Liver (tissue), 9 donors: ENCODE results near the gene RIT2. TPM values are rescaled to one million over a fixed set of nuclear protein-coding genes. Genes with fewer than 3 reads are reported as not detected.

Experiments
- DNase-seq: peaks from one replicate; pipeline ENCODE4 v3.0.0-alpha.2; 2017; ENCODE audit warnings: low spot score
- H3K27ac ChIP-seq, 2 donors: one replicate each; pipeline ENCODE4 v1.7.0; 2013; ENCODE audit warnings: inconsistent platforms in 2 of 2, low read length in 2 of 2, control low read depth in 1 of 2, low read depth in 1 of 2, mild to moderate bottlenecking in 1 of 2
- H3K27me3 ChIP-seq, 4 donors: one replicate each; pipeline versions ENCODE4 v1.6.1 to v1.7.0; 2013; ENCODE audit warnings: low read length in 3 of 4, inconsistent platforms in 1 of 4, mild to moderate bottlenecking in 1 of 4, moderate library complexity in 1 of 4; ENCODE audit not compliant: control insufficient read depth in 4 of 4, insufficient read depth in 4 of 4
- H3K36me3 ChIP-seq, 4 donors: one replicate each; pipeline versions ENCODE4 v1.6.1 to v1.7.0; 2013; ENCODE audit warnings: low read length in 3 of 4, mild to moderate bottlenecking in 3 of 4, low read depth in 1 of 4, moderate library complexity in 1 of 4; ENCODE audit not compliant: control insufficient read depth in 4 of 4, insufficient read depth in 3 of 4
- H3K4me1 ChIP-seq, 4 donors: one replicate each; pipeline versions ENCODE4 v1.6.1 to v1.7.0; 2013; ENCODE audit warnings: low read length in 3 of 4, mild to moderate bottlenecking in 3 of 4, moderate library complexity in 1 of 4; ENCODE audit not compliant: control insufficient read depth in 4 of 4, insufficient read depth in 4 of 4
- H3K4me3 ChIP-seq, 3 donors: one replicate each; pipeline versions ENCODE4 v1.6.1 to v1.7.0; 2013; ENCODE audit warnings: low read length in 3 of 3, control low read depth in 1 of 3, low read depth in 1 of 3, mild to moderate bottlenecking in 1 of 3
- H3K9ac ChIP-seq, 2 donors: one replicate each; pipeline ENCODE4 v1.7.0; 2013; ENCODE audit warnings: low read length in 2 of 2, mild to moderate bottlenecking in 2 of 2, moderate library complexity in 2 of 2, control low read depth in 1 of 2, low read depth in 1 of 2
- H3K9me3 ChIP-seq, 4 donors: one replicate each; pipeline versions ENCODE4 v1.6.1 to v1.7.0; 2013; ENCODE audit warnings: low read length in 3 of 4; ENCODE audit not compliant: control insufficient read depth in 4 of 4
- FOXA1 ChIP-seq: IDR thresholded peaks from 2 replicates; pipeline ENCODE4 v1.6.1; 2016; ENCODE audit warnings: antibody characterized with exemption
- GABPA ChIP-seq, 2 donors: IDR thresholded peaks in 1 of 2; conservative IDR thresholded peaks in 1 of 2; 2 replicates each; pipeline ENCODE4 v1.6.1; 2016; ENCODE audit warnings: antibody characterized with exemption in 2 of 2, mild to moderate bottlenecking in 1 of 2, moderate library complexity in 1 of 2
- HNF4A ChIP-seq, 2 donors: conservative IDR thresholded peaks; 2 replicates each; pipeline ENCODE4 v1.6.1; 2016; ENCODE audit warnings: antibody characterized with exemption in 2 of 2, mild to moderate bottlenecking in 2 of 2
- NR2F2 ChIP-seq: IDR thresholded peaks from 2 replicates; pipeline ENCODE4 v1.6.1; 2016; ENCODE audit warnings: antibody characterized with exemption
- RAD21 ChIP-seq, 2 donors: IDR thresholded peaks; 2 replicates each; pipeline ENCODE4 v1.6.1; 2016; ENCODE audit warnings: antibody characterized with exemption in 2 of 2, mild to moderate bottlenecking in 2 of 2
- TAF1 ChIP-seq: conservative IDR thresholded peaks from 2 replicates; pipeline ENCODE4 v1.6.1; 2016; ENCODE audit warnings: antibody characterized with exemption, mild to moderate bottlenecking
- YY1 ChIP-seq: IDR thresholded peaks from 2 replicates; pipeline ENCODE4 v1.6.1; 2016; ENCODE audit warnings: antibody characterized with exemption, mild to moderate bottlenecking
- ZBTB33 ChIP-seq: IDR thresholded peaks from 2 replicates; pipeline ENCODE4 v1.6.1; 2016; ENCODE audit warnings: antibody characterized with exemption
- WGBS: extraction: QIAGEN DNeasy Blood & Tissue Kit; methylation state at CpG from one replicate; pipeline ENCODE4 v1.1.7; 2013; 5-methylcytosine and 5-hydroxymethylcytosine counted together
- polyA plus RNA-seq, 2 donors: library from polyadenylated mRNA; stranded (reverse) in 1 of 2; unstranded in 1 of 2; fragments of 200-250 nt in 1 of 2; fragments of >200 nt in 1 of 2; fragmentation: Nextera tagmentation in 1 of 2; extraction: Ambion mirVana in 1 of 2; gene quantifications; one replicate each; pipeline versions ENCODE4 v1.2.1 to v1.2.3, GENCODE V29; 2013 to 2015
- total RNA-seq, 2 donors: library from RNA; depleted of rRNA; stranded (reverse); fragments of >200 nt; gene quantifications; one replicate each; pipeline ENCODE4 v1.2.3, GENCODE V29; 2014
- TF ChIP-seq, protein P1 (sequence below): IDR thresholded peaks from 2 replicates; pipeline ENCODE4 v1.6.1; 2016; ENCODE audit warnings: antibody characterized with exemption
- TF ChIP-seq, protein P2 (sequence below): fragments of 150-350 bp; IDR thresholded peaks from 2 replicates; pipeline ENCODE4 v1.5.1; 2017; ENCODE audit warnings: improper control_type of control experiment, low read depth, low read length; ENCODE audit not compliant: missing input control
- donor health status: healthy.
- donor health status: healthy.
- donor health status: healthy.
- donor health status: healthy.
- donor health status: healthy.

RIT2 gene
- total and polyA plus RNA-seq, 4 donors = not detected

GRCh38 chr18:43077510-43078308, 37.8 kb downstream of the RIT2 start (continued):
- TF ChIP-seq, protein P1, sequence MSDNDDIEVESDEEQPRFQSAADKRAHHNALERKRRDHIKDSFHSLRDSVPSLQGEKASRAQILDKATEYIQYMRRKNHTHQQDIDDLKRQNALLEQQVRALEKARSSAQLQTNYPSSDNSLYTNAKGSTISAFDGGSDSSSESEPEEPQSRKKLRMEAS = no peak
- no peak for TF ChIP-seq YY1

DNA sequence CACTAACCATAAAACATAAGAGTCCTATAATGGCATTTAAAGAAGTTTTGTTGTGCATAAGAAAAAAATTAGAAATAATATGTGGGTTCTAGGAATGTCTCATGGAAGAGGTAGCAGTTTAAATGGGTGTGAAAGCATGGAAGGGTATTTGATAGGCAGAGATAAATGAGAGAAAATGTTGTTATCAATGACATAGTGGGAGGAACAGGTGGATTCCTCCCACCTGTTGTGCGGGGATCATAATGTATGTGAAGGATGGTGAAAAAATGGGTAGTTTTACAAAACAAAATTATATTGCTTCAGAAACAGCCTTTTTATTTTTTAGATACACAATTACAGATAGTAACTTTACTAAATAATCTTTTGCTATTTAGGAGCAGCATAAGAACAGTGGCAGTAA, 41.7 kb downstream of the RIT2 start:
- no peak for DNase-seq
- H3K36me3 ChIP-seq = no peaks in the 10 kb centered on the region
- WGBS = 96% methylated on average over 1 of the region's 1 CpG

DNA sequence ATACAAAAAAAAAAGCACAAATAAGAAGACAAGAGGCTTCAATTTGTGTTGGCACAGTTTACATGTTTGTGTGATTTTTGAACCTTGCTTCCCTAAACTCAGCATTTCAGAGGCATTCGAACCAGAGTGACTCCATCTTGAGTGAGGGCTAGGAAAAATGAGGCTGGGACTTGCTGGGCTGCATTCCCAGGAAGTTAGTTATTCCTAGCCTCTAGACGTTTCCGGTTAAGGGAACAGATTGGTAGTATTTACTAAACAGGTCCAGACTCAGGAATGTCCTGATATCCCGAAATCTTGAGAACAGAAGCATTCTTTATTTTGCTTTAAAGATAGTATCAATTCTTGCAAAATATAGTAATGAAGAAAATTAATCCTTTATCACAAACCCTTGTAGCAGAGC, 46.7 kb downstream of the RIT2 start:
- no peak for DNase-seq
- TF ChIP-seq FOXA1 (no peak), TAF1 (no peak), HNF4A (conservative IDR thresholded peaks at IDR 0.05) (no peak), ZBTB33 (no peak), YY1 (no peak)
- Histone ChIP-seq H3K9me3 (no peaks in the 10 kb centered on the region), H3K27ac (no peak overlapping the region), H3K27me3 (no peaks in the 10 kb centered on the region), H3K4me3 (no peak overlapping the region), H3K36me3 (no peaks in the 10 kb centered on the region), H3K4me1 (no peaks in the 10 kb centered on the region), H3K9ac (no peak overlapping the region)
- WGBS = 60% methylated on average over 4 of the region's 4 CpGs

More for the DNA sequence above, 41.7 kb downstream of the RIT2 start:
- no peak overlapping the region for H3K4me3 ChIP-seq
- TF ChIP-seq NR2F2 = no peak
- H3K27me3 ChIP-seq = no peaks in the 10 kb centered on the region
- H3K27ac ChIP-seq = no peak overlapping the region
- H3K4me1 ChIP-seq = no peaks in the 10 kb centered on the region
- H3K9me3 ChIP-seq = no peaks in the 10 kb centered on the region
- H3K9ac ChIP-seq = no peak overlapping the region

GRCh38 chr18:43067570-43067969, 47.9 kb downstream of the RIT2 start:
- H3K4me1 ChIP-seq = no peaks in the 10 kb centered on the region
- H3K36me3 ChIP-seq = no peaks in the 10 kb centered on the region
- no peaks in the 10 kb centered on the region for H3K27me3 ChIP-seq
- TF ChIP-seq GABPA (IDR thresholded peaks at IDR 0.05 in 1 of 2, conservative IDR thresholded peaks at IDR 0.05 in 1 of 2) (no peak), TAF1 (no peak), ZBTB33 (no peak), HNF4A (conservative IDR thresholded peaks at IDR 0.05) (no peak), RAD21 (IDR thresholded peaks at IDR 0.05) (no peak), NR2F2 (no peak)
- TF ChIP-seq, protein P2, sequence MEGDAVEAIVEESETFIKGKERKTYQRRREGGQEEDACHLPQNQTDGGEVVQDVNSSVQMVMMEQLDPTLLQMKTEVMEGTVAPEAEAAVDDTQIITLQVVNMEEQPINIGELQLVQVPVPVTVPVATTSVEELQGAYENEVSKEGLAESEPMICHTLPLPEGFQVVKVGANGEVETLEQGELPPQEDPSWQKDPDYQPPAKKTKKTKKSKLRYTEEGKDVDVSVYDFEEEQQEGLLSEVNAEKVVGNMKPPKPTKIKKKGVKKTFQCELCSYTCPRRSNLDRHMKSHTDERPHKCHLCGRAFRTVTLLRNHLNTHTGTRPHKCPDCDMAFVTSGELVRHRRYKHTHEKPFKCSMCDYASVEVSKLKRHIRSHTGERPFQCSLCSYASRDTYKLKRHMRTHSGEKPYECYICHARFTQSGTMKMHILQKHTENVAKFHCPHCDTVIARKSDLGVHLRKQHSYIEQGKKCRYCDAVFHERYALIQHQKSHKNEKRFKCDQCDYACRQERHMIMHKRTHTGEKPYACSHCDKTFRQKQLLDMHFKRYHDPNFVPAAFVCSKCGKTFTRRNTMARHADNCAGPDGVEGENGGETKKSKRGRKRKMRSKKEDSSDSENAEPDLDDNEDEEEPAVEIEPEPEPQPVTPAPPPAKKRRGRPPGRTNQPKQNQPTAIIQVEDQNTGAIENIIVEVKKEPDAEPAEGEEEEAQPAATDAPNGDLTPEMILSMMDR = no peak
- no peak overlapping the region for H3K27ac ChIP-seq
- H3K4me3 ChIP-seq = no peak overlapping the region
- DNase-seq = no peak
- no peaks in the 10 kb centered on the region for H3K9me3 ChIP-seq
- H3K9ac ChIP-seq = no peak overlapping the region
- WGBS = 77% methylated on average over 1 of the region's 1 CpG
